SK-N-SH treated with all-trans-retinoic acid at 6 μM for 48 hours (cell line): ENCODE data around the gene FCER2.
"Not testable (repeated sequence)": the region's sequence is repeated elsewhere in the genome, so short reads cannot be mapped to it uniquely, and the experiment has no call there.

ENCODE experiments used
- ARNTL ChIP-seq: fragments of 450-650 bp; formaldehyde crosslinking; IDR thresholded peaks from 2 replicates; pipeline ENCODE4 v1.5.0; 2020; ENCODE audit warnings: low read depth, mild to moderate bottlenecking, moderate library complexity, borderline replicate concordance
- GLIS3 ChIP-seq: fragments of 250-450 bp; sonication (Bioruptor Pico); IDR thresholded peaks from 2 replicates; pipeline ENCODE4 v1.5.0; 2020; ENCODE audit warnings: mild to moderate bottlenecking, moderate library complexity
- OSR1 ChIP-seq: fragments of 250-450 bp; sonication (Bioruptor Pico); IDR thresholded peaks from 2 replicates; pipeline ENCODE4 v1.8.0; 2022; ENCODE audit warnings: moderate library complexity, mild to moderate bottlenecking, inconsistent platforms
- RARB ChIP-seq: fragments of 250-450 bp; sonication (Bioruptor Pico); IDR thresholded peaks from 2 replicates; pipeline ENCODE4 v1.8.0; 2021; ENCODE audit warnings: mild to moderate bottlenecking, moderate library complexity
- TOX ChIP-seq: fragments of 250-450 bp; sonication (Bioruptor Pico); IDR thresholded peaks from 2 replicates; pipeline ENCODE4 v1.8.0; 2021; ENCODE audit warnings: mild to moderate bottlenecking, moderate library complexity, borderline replicate concordance
- TF ChIP-seq, protein P1 (sequence below): fragments of 250-450 bp; sonication (Bioruptor Pico); IDR thresholded peaks from 2 replicates; pipeline ENCODE4 v1.5.1; 2021; ENCODE audit warnings: mild to moderate bottlenecking, moderate library complexity
- TF ChIP-seq, protein P2 (sequence below): fragments of 250-450 bp; sonication (Bioruptor Pico); IDR thresholded peaks from 2 replicates; pipeline ENCODE4 v1.8.0; 2020; ENCODE audit warnings: mild to moderate bottlenecking, moderate library complexity, borderline replicate concordance

DNA sequence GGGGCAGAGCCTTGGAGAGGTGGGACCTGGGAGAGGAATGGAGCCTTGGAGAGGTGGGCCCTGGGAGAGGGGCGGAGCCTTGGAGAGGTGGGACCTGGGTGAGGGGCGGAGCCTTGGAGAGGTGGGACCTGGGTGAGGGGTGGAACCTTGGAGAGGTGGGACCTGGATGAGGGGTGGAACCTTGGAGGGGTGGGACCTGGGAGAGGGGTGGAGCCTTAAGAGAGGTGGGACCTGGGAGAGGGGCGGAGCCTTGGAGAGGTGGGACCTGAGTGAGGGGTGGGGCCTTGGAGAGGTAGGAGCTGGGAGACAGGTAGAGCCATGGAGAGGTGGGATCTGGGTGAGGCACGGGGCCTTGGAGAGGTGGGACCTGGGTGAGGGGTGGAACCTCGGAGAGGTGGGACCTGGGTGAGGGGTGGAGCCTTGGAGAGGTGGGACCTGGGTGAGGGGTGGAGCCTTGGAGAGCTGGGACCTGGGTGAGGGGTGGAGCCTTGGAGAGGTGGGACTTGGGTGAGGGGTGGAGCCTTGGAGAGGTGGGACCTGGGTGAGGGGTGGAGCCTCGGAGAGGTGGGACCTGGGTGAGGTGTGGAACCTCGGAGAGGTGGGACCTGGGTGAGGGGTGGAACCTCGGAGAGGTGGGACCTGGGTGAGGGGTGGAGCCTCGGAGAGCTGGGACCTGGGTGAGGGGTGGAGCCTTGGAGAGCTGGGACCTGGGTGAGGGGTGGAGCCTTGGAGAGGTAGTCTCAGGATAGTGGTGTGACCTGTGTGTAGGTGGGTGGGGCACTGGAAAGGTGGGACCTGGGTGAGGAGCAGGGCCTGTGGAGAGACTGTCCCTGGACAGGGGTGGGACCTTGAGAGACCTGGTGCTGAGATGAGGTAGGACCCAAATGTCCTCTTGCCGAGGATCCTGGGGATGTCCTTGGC, 58.0 kb downstream of the FCER2 start:
- TF ChIP-seq, protein P1, sequence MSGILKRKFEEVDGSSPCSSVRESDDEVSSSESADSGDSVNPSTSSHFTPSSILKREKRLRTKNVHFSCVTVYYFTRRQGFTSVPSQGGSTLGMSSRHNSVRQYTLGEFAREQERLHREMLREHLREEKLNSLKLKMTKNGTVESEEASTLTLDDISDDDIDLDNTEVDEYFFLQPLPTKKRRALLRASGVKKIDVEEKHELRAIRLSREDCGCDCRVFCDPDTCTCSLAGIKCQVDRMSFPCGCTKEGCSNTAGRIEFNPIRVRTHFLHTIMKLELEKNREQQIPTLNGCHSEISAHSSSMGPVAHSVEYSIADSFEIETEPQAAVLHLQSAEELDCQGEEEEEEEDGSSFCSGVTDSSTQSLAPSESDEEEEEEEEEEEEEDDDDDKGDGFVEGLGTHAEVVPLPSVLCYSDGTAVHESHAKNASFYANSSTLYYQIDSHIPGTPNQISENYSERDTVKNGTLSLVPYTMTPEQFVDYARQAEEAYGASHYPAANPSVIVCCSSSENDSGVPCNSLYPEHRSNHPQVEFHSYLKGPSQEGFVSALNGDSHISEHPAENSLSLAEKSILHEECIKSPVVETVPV, result not testable (repeated sequence)
- TF ChIP-seq, protein P2, sequence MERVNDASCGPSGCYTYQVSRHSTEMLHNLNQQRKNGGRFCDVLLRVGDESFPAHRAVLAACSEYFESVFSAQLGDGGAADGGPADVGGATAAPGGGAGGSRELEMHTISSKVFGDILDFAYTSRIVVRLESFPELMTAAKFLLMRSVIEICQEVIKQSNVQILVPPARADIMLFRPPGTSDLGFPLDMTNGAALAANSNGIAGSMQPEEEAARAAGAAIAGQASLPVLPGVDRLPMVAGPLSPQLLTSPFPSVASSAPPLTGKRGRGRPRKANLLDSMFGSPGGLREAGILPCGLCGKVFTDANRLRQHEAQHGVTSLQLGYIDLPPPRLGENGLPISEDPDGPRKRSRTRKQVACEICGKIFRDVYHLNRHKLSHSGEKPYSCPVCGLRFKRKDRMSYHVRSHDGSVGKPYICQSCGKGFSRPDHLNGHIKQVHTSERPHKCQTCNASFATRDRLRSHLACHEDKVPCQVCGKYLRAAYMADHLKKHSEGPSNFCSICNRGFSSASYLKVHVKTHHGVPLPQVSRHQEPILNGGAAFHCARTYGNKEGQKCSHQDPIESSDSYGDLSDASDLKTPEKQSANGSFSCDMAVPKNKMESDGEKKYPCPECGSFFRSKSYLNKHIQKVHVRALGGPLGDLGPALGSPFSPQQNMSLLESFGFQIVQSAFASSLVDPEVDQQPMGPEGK (CRISPR knock-in tag), result not testable (repeated sequence)
- TF ChIP-seq ARNTL, RARB, GLIS3, TOX, OSR1 (CRISPR knock-in tag): not testable (repeated sequence)
